HCT116 (cell line): ENCODE measurements around the gene ASB1. TPM values are rescaled to one million over a fixed set of nuclear protein-coding genes. Genes with fewer than 3 reads are reported as not detected.

Experiments
- ATAC-seq: fragments of 200-7000 bp; cut with Tn5 transposase; 2 replicates; pipeline ENCODE4 v1.9.1; 2020; ENCODE audit warnings: mild to moderate bottlenecking, moderate library complexity
- BruUV-seq: library from RNA; stranded (reverse); fragments of 400-500 nt; replicated peaks from 2 replicates; lab custom pipeline; 2021; lab: Mats Ljungman, UMichigan
- CTCF ChIA-PET: fragments of 300-600 bp; sonication (Branson Sonifier 250); formaldehyde crosslinking; loops from one replicate; lab custom pipeline; 2021; ENCODE audit warnings: antibody characterized with exemption; lab: Charles Lee
- POLR2A ChIA-PET: fragments of 300-600, 350-600 bp; sonication (Branson Sonifier 250); formaldehyde crosslinking; loops from one replicate; lab custom pipeline; 2021; ENCODE audit warnings: antibody characterized with exemption; lab: Charles Lee
- RAD21 ChIA-PET, 2 experiments: fragments of 300-600 bp; sonication (Branson Sonifier 250); formaldehyde crosslinking; loops; one replicate each; lab custom pipeline; 2023; ENCODE audit warnings: low total read pairs in 2 of 2; ENCODE audit not compliant: uncharacterized antibody in 2 of 2, unreplicated experiment in 2 of 2, low non-redundant PET in 1 of 2; lab: Charles Lee
- DNase-seq: peaks from one replicate; pipeline ENCODE4 v3.0.0-alpha.2; 2010; ENCODE audit warnings: low read depth, low spot score
- H2AFZ ChIP-seq: fragments of 200-600 bp; shearing (Covaris generic), sonication (generic); 2 replicates; pipeline ENCODE4 v1.6.1; 2017; ENCODE audit warnings: low read depth, mixed run types, mixed read lengths, antibody characterized with exemption, low read length; ENCODE audit not compliant: poor library complexity, severe bottlenecking
- H3K27ac ChIP-seq: 2 replicates; pipeline ENCODE4 v1.5.1; 2012; ENCODE audit warnings: low read depth, low read length
- H3K27me3 ChIP-seq: fragments of 200-600 bp; sonication (generic); 2 replicates; pipeline ENCODE4 v1.6.1; 2016; ENCODE audit warnings: mixed run types, low read length, mixed read lengths; ENCODE audit not compliant: insufficient read depth
- H3K36me3 ChIP-seq, 2 experiments: fragments of 200-500 bp in 1 of 2; fragments of 200-600 bp in 1 of 2; sonication (Bioruptor generic) in 1 of 2; sonication (generic) in 1 of 2; 2 replicates each; pipeline versions ENCODE4 v1.5.1 to v1.6.1; 2014 to 2016; ENCODE audit warnings: low read length in 2 of 2, inconsistent platforms in 1 of 2, mixed read lengths in 1 of 2, mixed run types in 1 of 2; ENCODE audit not compliant: insufficient read depth in 2 of 2, control insufficient read depth in 1 of 2
- H3K4me1 ChIP-seq, 2 experiments: fragments of 200-600 bp in 1 of 2; sonication (generic) in 1 of 2; 2 replicates each; pipeline versions ENCODE4 v1.5.1 to v1.6.1; 2012 to 2017; ENCODE audit warnings: low read length in 2 of 2, inconsistent platforms in 1 of 2, mild to moderate bottlenecking in 1 of 2, mixed read lengths in 1 of 2, mixed run types in 1 of 2, moderate library complexity in 1 of 2; ENCODE audit not compliant: insufficient read depth in 2 of 2, control insufficient read depth in 1 of 2
- H3K4me2 ChIP-seq: fragments of 200-600 bp; sonication (generic); 2 replicates; pipeline ENCODE4 v1.6.1; 2017; ENCODE audit warnings: mixed run types, low read length, mixed read lengths
- H3K4me3 ChIP-seq, 2 experiments: fragments of 200-600 bp in 1 of 2; sonication (generic) in 1 of 2; replicated peaks in 1 of 2; 2 replicates each; pipeline ENCODE4 v1.5.1; 2011 to 2016; ENCODE audit warnings: low read length in 2 of 2, control low read depth in 1 of 2, low read depth in 1 of 2, mild to moderate bottlenecking in 1 of 2, mixed read lengths in 1 of 2, mixed run types in 1 of 2
- H3K79me2 ChIP-seq: fragments of 200-600 bp; sonication (generic); 2 replicates; pipeline ENCODE4 v1.6.1; 2017; ENCODE audit warnings: mild to moderate bottlenecking, mixed run types, low read length, moderate library complexity, mixed read lengths; ENCODE audit not compliant: insufficient read depth
- H3K9ac ChIP-seq: fragments of 200-600 bp; sonication (generic); 2 replicates; pipeline ENCODE4 v1.6.1; 2016; ENCODE audit warnings: low read length, mixed read lengths
- H3K9me2 ChIP-seq: fragments of 200-600 bp; sonication (generic), shearing (Covaris generic); 2 replicates; pipeline ENCODE4 v1.6.1; 2017; ENCODE audit warnings: mixed run types, mild to moderate bottlenecking, moderate library complexity; ENCODE audit not compliant: insufficient read depth
- H3K9me3 ChIP-seq, 2 experiments: fragments of 200-500 bp in 1 of 2; fragments of 200-600 bp in 1 of 2; sonication (Bioruptor generic) in 1 of 2; sonication (generic) in 1 of 2; 2 replicates each; pipeline ENCODE4 v1.6.1; 2014 to 2017; ENCODE audit warnings: low read length in 2 of 2, mixed read lengths in 2 of 2, inconsistent platforms in 1 of 2, low read depth in 1 of 2, mild to moderate bottlenecking in 1 of 2, mixed run types in 1 of 2, moderate library complexity in 1 of 2; ENCODE audit not compliant: control insufficient read depth in 1 of 2, insufficient read depth in 1 of 2
- H4K20me1 ChIP-seq: fragments of 200-600 bp; sonication (generic), shearing (Covaris generic); 2 replicates; pipeline ENCODE4 v1.6.1; 2017; ENCODE audit warnings: mixed run types, mild to moderate bottlenecking, moderate library complexity; ENCODE audit not compliant: insufficient read depth
- ATF3 ChIP-seq: IDR thresholded peaks from 2 replicates; pipeline ENCODE4 v1.6.1; 2012
- CBX3 ChIP-seq: IDR thresholded peaks from 2 replicates; pipeline ENCODE4 v1.6.1; 2012; ENCODE audit warnings: low read depth
- CEBPB ChIP-seq: IDR thresholded peaks from 2 replicates; pipeline ENCODE4 v1.6.1; 2012; ENCODE audit warnings: low read depth
- EGR1 ChIP-seq: IDR thresholded peaks from 2 replicates; pipeline ENCODE4 v1.6.1; 2012; ENCODE audit warnings: low read depth
- ELF1 ChIP-seq: IDR thresholded peaks from 2 replicates; pipeline ENCODE4 v1.6.1; 2012; ENCODE audit warnings: low read depth, borderline replicate concordance
- EZH2phosphoT487 ChIP-seq: fragments of 200-600 bp; IDR thresholded peaks from 2 replicates; pipeline ENCODE4 v1.6.1; 2018; ENCODE audit warnings: antibody characterized with exemption, borderline replicate concordance
- FOSL1 ChIP-seq: IDR thresholded peaks from 2 replicates; pipeline ENCODE4 v1.6.1; 2012; ENCODE audit warnings: low read depth
- JUND ChIP-seq: IDR thresholded peaks from 2 replicates; pipeline ENCODE4 v1.6.1; 2012
- POLR2A ChIP-seq: IDR thresholded peaks from 2 replicates; pipeline ENCODE4 v1.7.0; 2011; ENCODE audit warnings: borderline replicate concordance; ENCODE audit not compliant: insufficient read depth, insufficient read length; ENCODE audit errors: extremely low read depth
- POLR2AphosphoS5 ChIP-seq: IDR thresholded peaks from 2 replicates; pipeline ENCODE4 v1.6.1; 2011; ENCODE audit warnings: mild to moderate bottlenecking, low read depth, low read length, moderate library complexity
- RAD21 ChIP-seq: IDR thresholded peaks from 2 replicates; pipeline ENCODE4 v1.6.1; 2012; ENCODE audit warnings: low read depth, mild to moderate bottlenecking
- REST ChIP-seq: IDR thresholded peaks from 2 replicates; pipeline ENCODE4 v1.6.1; 2012; ENCODE audit warnings: low read depth
- SIN3A ChIP-seq: IDR thresholded peaks from 2 replicates; pipeline ENCODE4 v1.6.1; 2012; ENCODE audit warnings: low read depth
- SP1 ChIP-seq: IDR thresholded peaks from 2 replicates; pipeline ENCODE4 v1.6.1; 2012; ENCODE audit warnings: low read depth
- SRF ChIP-seq: IDR thresholded peaks from 2 replicates; pipeline ENCODE4 v1.6.1; 2012; ENCODE audit warnings: low read depth
- TCF7L2 ChIP-seq: IDR thresholded peaks from 2 replicates; pipeline ENCODE4 v1.7.0; 2011; ENCODE audit warnings: borderline replicate concordance, inconsistent platforms; ENCODE audit not compliant: insufficient read depth, insufficient read length; ENCODE audit errors: extremely low read depth
- YY1 ChIP-seq: IDR thresholded peaks from 2 replicates; pipeline ENCODE4 v1.6.1; 2011; ENCODE audit warnings: low read length, low read depth, moderate library complexity, mild to moderate bottlenecking; ENCODE audit not compliant: insufficient replicate concordance; ENCODE audit errors: extremely low read depth
- ZBTB33 ChIP-seq: IDR thresholded peaks from 2 replicates; pipeline ENCODE4 v1.6.1; 2011; ENCODE audit warnings: mild to moderate bottlenecking, low read length, moderate library complexity; ENCODE audit not compliant: insufficient replicate concordance; ENCODE audit errors: extremely low read depth
- ZFX ChIP-seq: fragments of 450-650 bp; IDR thresholded peaks from 2 replicates; pipeline ENCODE4 v1.6.1; 2017
- ZNF274 ChIP-seq: fragments of 200-500 bp; sonication (Bioruptor generic); IDR thresholded peaks from 2 replicates; pipeline ENCODE4 v1.6.1; 2014; ENCODE audit warnings: mild to moderate bottlenecking, low read depth, low read length, inconsistent platforms
- intact Hi-C: fragments of 100-400 bp; cut with micrococcal nuclease; formaldehyde crosslinking; loops from 2 replicates; pipeline ENCODE4 v1.10.0; 2022
- total RNA-seq: library from RNA; stranded (reverse); gene quantifications from one replicate; pipeline ENCODE4 v1.2.1, GENCODE V29; 2021; ENCODE audit not compliant: unreplicated experiment

ASB1 gene
- total RNA-seq, 1 experiment from 2014 or later = 43.1 TPM

GRCh38 chr2:238418999-238419546 is 7.7 kb upstream of the ASB1 start:
- no peak overlapping the region for H3K9ac ChIP-seq
- H4K20me1 ChIP-seq = no peaks in the 10 kb centered on the region
- no peak for TF ChIP-seq ZNF274
- TF ChIP-seq JUND = no peak
- TF ChIP-seq RAD21 = no peak
- TF ChIP-seq CEBPB = no peak
- TF ChIP-seq POLR2AphosphoS5 = no peak
- TF ChIP-seq POLR2A = no peak
- TF ChIP-seq ZFX = no peak
- no peak for TF ChIP-seq REST
- TF ChIP-seq SIN3A = no peak
- TF ChIP-seq YY1 = no peak
- TF ChIP-seq EGR1 = no peak
- no peak for TF ChIP-seq ATF3
- no peak for TF ChIP-seq ZBTB33
- TF ChIP-seq TCF7L2 = no peak
- no peak for TF ChIP-seq SP1
- TF ChIP-seq CBX3 = no peak
- TF ChIP-seq EZH2phosphoT487 = no peak
- TF ChIP-seq FOSL1 = no peak
- TF ChIP-seq SRF = no peak
- TF ChIP-seq ELF1 = no peak
- intact Hi-C loops = no loop called here
- peaks cover 4% of the 10 kb centered on the region in 2 experiments; a peak in 1 of 4 replicates for H3K9me3 ChIP-seq
- ATAC-seq (no peak), DNase-seq (no peak)
- no TSS peak for BruUV-seq
- POLR2A ChIA-PET = no interaction called here
- H3K36me3 ChIP-seq = no peaks in the 10 kb centered on the region
- CTCF ChIA-PET = no interaction called here
- H3K9me2 ChIP-seq = no peaks in the 10 kb centered on the region
- no peak overlapping the region for H2AFZ ChIP-seq
- no peak overlapping the region for H3K27ac ChIP-seq
- no peak overlapping the region for H3K4me2 ChIP-seq
- no peaks in the 10 kb centered on the region for H3K27me3 ChIP-seq
- no peak overlapping the region for H3K4me3 ChIP-seq
- RAD21 ChIA-PET = no interaction called here
- H3K4me1 ChIP-seq = no peaks in the 10 kb centered on the region
- H3K79me2 ChIP-seq = no peaks in the 10 kb centered on the region
